Measurements from ENCODE around the gene KPNA5.
"Not testable (repeated sequence)": the region's sequence is repeated elsewhere in the genome, so short reads cannot be mapped to it uniquely, and the experiment has no call there.

Gene KPNA5

GRCh38 chr6:116680880-116681672 is at the start of gene KPNA5:
Gene KPNA5 (plus strand): TSS chr6:116681211. CDS start chr6:116681335, 124 bp downstream.
- intact Hi-C loops (cut with micrococcal nuclease) = no loop called here
- Mint-ChIP-seq H3K9me3 (no peaks in the 10 kb centered on the region), H3K4me1 (ENCODE audit: low read depth) (peaks cover 24% of the 10 kb centered on the region), H3K27ac (peak within 1 kb of the TSS; percentile 94), H3K27me3 (no peaks in the 10 kb centered on the region), H3K36me3 (ENCODE audit: low read depth) (peaks cover 27% of the 10 kb centered on the region), H3K4me3 (peak within 1 kb of the TSS; percentile 98)

- Mint-ChIP-seq H3K4me1 (ENCODE audit: low read depth) (peaks cover 19% of the 10 kb centered on the region), H3K27ac (no peak overlapping the region), H3K4me3 (no peak overlapping the region), H3K27me3 (no peaks in the 10 kb centered on the region), H3K36me3 (ENCODE audit: low read depth) (peaks cover 23% of the 10 kb centered on the region), H3K9me3 (peaks cover 8% of the 10 kb centered on the region)
- intact Hi-C loops (cut with micrococcal nuclease) = no loop called here
Measured at GRCh38 chr6:116631379-116631990, 49.5 kb upstream of the KPNA5 start.

DNA sequence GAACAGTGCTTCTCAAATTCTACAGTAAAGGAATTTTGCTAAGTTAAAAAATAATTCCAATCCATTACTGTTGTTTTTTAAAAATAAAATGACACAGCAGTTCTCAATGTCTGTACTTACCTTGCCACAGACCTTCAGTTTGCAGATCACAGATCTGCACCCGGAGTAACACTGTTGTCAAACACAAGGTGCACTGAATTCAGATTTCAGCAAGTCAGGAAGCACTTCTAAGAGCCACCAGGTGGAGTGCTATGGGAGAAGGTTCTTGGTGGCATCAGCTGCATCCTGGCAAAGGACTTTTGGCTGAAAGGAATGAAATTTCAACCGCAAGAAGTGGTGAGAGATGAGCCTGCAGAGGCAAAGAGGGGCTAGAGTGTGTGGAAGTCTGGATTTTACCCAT is 47.3 kb upstream of the KPNA5 start:
- H3K27me3 Mint-ChIP-seq = no peaks in the 10 kb centered on the region
- peaks cover 13% of the 10 kb centered on the region for H3K4me1 Mint-ChIP-seq (ENCODE audit: low read depth)
- intact Hi-C loops (cut with micrococcal nuclease) = no loop called here
- no peaks in the 10 kb centered on the region for H3K9me3 Mint-ChIP-seq
- H3K27ac Mint-ChIP-seq = no peak overlapping the region
- H3K36me3 Mint-ChIP-seq (ENCODE audit: low read depth) = peaks cover 37% of the 10 kb centered on the region
- no peak overlapping the region for H3K4me3 Mint-ChIP-seq

DNA sequence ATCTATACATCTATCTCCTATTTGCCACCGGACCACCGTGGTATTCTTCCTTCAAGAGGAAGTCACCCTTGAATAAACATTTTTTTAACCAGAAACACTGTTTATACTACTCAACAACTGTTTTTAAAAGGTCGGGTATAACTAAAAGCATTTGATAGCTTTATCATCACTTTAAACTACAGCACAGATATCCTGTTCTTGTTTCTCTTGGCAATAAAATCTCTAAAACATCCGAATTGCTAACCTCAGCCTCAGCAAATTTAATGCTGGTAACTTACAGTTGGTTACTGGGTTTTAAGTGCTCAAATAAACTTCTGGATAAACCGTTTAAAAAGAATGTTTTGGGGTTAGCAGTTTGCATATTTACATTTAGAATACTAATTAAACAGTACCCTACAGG is 32.9 kb upstream of the KPNA5 start:
- Mint-ChIP-seq H3K4me3 (no peak overlapping the region), H3K4me1 (ENCODE audit: low read depth) (no peaks in the 10 kb centered on the region), H3K27me3 (no peaks in the 10 kb centered on the region), H3K9me3 (no peaks in the 10 kb centered on the region), H3K27ac (no peak overlapping the region), H3K36me3 (ENCODE audit: low read depth) (peaks cover 75% of the 10 kb centered on the region)
- intact Hi-C loops (cut with micrococcal nuclease) = loop anchor here (5.0 kb wide), 1 partner anchor 381 kb away; no protein-coding TSS in a partner anchor

DNA sequence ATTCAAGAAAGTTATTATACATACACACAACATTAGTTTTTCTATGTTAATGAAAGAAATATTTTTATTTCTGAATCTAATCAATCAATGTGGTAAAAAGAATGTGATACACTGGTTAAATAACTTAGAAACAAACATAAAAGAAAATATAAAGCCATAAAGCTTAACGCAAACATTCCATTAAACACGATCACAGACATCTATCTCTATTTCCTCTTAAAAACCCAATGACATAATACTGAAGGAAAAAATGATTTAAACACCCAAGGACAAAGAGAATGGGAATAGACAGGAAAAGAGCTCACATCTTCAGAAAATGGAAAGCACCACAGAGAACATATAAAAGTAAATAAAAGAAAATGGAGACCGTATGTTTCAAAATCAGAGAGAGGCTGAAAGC is 31.9 kb upstream of the KPNA5 start:
- no peak overlapping the region for H3K27ac Mint-ChIP-seq
- intact Hi-C loops (cut with micrococcal nuclease) = loop anchor here (5.0 kb wide), 1 partner anchor 382 kb away; no protein-coding TSS in a partner anchor
- H3K9me3 Mint-ChIP-seq = no peaks in the 10 kb centered on the region
- H3K4me3 Mint-ChIP-seq = no peak overlapping the region
- H3K36me3 Mint-ChIP-seq (ENCODE audit: low read depth) = peaks cover 68% of the 10 kb centered on the region
- H3K4me1 Mint-ChIP-seq (ENCODE audit: low read depth) = no peaks in the 10 kb centered on the region
- no peaks in the 10 kb centered on the region for H3K27me3 Mint-ChIP-seq

GRCh38 chr6:116651916-116652315 is 29.1 kb upstream of the KPNA5 start:
- H3K36me3 Mint-ChIP-seq (ENCODE audit: low read depth) = peaks cover 66% of the 10 kb centered on the region

DNA sequence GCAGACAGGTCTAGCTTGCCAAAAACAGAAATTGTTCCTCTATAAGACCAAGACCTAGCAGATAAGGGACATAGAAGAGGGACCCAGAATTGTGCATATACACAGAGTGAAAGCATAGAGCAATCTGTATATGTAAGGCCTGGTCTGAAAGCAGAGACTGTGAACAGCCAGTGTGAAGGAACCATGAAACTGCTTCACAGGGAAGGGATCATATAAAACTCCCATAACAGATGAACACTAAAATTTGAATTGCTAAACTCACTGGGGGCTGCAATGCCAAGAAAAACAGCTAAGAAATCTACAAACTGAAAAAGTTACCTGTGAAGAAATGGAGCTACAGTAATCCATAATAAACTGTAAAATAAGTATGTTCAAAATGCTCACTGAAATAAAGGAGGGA is 19.4 kb upstream of the KPNA5 start:
- Mint-ChIP-seq H3K4me1 (ENCODE audit: low read depth) (peaks cover 49% of the 10 kb centered on the region), H3K36me3 (ENCODE audit: low read depth) (peaks cover 71% of the 10 kb centered on the region), H3K9me3 (no peaks in the 10 kb centered on the region), H3K27me3 (no peaks in the 10 kb centered on the region), H3K4me3 (no peak overlapping the region), H3K27ac (no peak overlapping the region)
- intact Hi-C loops (cut with micrococcal nuclease) = no loop called here

More at GRCh38 chr6:116651916-116652315, 29.1 kb upstream of the KPNA5 start:
- no peaks in the 10 kb centered on the region for H3K27me3 Mint-ChIP-seq
- no peak overlapping the region for H3K4me3 Mint-ChIP-seq
- intact Hi-C loops (cut with micrococcal nuclease) = loop anchor here (5.0 kb wide), 1 partner anchor 65 kb away; no protein-coding TSS in a partner anchor
- no peak overlapping the region for H3K27ac Mint-ChIP-seq
- no peaks in the 10 kb centered on the region for H3K9me3 Mint-ChIP-seq
- no peaks in the 10 kb centered on the region for H3K4me1 Mint-ChIP-seq (ENCODE audit: low read depth)

DNA sequence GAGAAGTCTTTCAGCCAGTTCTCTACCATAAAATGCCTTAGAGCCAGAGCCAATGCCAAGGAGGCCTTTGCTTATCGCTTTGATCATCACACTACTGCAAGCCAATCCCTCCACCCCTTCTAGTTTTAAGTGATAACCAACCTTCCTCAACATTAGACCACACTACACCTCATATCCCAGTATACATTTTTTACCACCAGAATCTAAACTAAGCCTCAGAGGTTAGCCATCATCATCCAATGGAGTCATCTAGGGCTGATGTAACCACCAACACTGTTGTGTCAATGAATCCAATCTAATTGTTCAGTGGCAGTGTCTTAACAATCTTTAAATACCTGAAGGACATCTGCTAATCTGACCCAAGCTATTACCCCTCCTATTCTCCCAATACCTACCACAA is 18.8 kb upstream of the KPNA5 start:
- H3K9me3 Mint-ChIP-seq = no peaks in the 10 kb centered on the region
- H3K4me3 Mint-ChIP-seq = no peak overlapping the region
- H3K27me3 Mint-ChIP-seq = no peaks in the 10 kb centered on the region
- no peak overlapping the region for H3K27ac Mint-ChIP-seq
- H3K4me1 Mint-ChIP-seq (ENCODE audit: low read depth) = peaks cover 55% of the 10 kb centered on the region
- intact Hi-C loops (cut with micrococcal nuclease) = no loop called here
- peaks cover 65% of the 10 kb centered on the region for H3K36me3 Mint-ChIP-seq (ENCODE audit: low read depth)

DNA sequence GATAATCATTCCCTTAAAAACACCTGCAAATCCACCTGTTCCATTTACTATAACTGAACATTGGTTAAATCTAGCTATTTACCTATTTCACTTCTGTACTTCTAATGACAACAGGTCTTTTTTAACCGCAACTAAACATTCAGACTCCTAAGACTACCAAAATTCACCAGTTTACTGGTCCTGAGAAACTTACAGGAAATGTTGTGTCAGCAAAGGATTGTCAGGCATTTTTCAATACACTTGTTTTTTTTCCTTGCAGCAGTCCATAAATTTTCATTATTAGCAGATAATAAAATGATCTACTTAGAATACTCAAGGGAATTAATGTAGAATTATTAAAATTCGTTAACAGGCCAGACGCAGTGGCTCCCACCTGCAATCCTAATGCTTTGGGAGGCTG is 17.7 kb upstream of the KPNA5 start:
- Mint-ChIP-seq H3K27ac (no peak overlapping the region), H3K9me3 (no peaks in the 10 kb centered on the region), H3K4me3 (no peak overlapping the region), H3K27me3 (no peaks in the 10 kb centered on the region), H3K4me1 (ENCODE audit: low read depth) (peaks cover 59% of the 10 kb centered on the region), H3K36me3 (ENCODE audit: low read depth) (peaks cover 59% of the 10 kb centered on the region)
- intact Hi-C loops (cut with micrococcal nuclease) = no loop called here

DNA sequence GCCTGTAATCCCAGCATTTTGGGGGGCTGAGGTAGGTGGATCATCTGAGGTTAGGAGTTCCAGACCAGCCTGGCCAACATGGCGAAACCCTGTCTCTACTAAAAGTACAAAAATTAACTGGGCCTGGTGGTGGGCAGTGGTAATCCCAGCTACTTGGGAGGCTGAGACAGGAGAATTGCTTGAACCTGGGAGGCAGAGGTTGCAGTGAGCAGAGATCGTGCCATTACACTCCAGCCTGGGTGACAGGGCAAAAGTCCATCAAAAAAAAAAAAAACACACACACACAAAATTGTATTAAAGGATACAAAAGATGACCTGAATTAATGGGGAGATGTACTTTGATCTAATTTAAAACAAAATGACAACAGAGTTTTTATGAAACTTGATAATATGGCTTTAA is 16.8 kb upstream of the KPNA5 start:
- intact Hi-C loops (cut with micrococcal nuclease); H3K27me3 Mint-ChIP-seq; H3K9me3 Mint-ChIP-seq; H3K4me3 Mint-ChIP-seq; H3K27ac Mint-ChIP-seq: not testable (repeated sequence)
- peaks cover 59% of the 10 kb centered on the region for H3K4me1 Mint-ChIP-seq (ENCODE audit: low read depth)
- H3K36me3 Mint-ChIP-seq (ENCODE audit: low read depth) = peaks cover 54% of the 10 kb centered on the region

- Mint-ChIP-seq H3K4me1 (ENCODE audit: low read depth) (peaks cover 53% of the 10 kb centered on the region), H3K36me3 (ENCODE audit: low read depth) (peaks cover 44% of the 10 kb centered on the region), H3K4me3 (no peak overlapping the region), H3K27ac (no peak overlapping the region), H3K9me3 (no peaks in the 10 kb centered on the region), H3K27me3 (no peaks in the 10 kb centered on the region)
- intact Hi-C loops (cut with micrococcal nuclease) = loop anchor here (5.0 kb wide), 2 partner anchors 93 to 413 kb away; partner anchors contain the start of genes RWDD1 and TSPYL4
Measured at GRCh38 chr6:116665464-116665863, 15.5 kb upstream of the KPNA5 start.

DNA sequence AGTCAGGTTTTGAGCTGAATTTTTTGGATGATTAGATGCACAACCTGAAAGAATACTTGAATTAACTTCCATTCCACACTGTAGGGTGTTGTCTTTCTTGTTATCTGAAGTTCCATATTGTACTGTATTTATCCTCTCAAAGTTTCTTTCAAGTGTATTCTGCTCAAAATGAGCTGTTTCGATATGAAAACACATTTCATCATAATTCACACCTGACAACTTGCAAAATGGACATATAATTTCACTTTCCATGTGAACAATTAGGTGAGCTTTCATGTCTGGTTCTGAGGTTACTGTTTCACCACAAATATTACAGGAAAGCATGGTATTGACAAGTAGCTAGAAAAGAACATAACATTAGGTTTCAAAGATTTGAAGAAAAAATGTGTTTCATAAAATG is 14.1 kb upstream of the KPNA5 start:
- Mint-ChIP-seq H3K27ac (no peak overlapping the region), H3K9me3 (no peaks in the 10 kb centered on the region), H3K4me3 (no peak overlapping the region), H3K36me3 (ENCODE audit: low read depth) (peaks cover 38% of the 10 kb centered on the region), H3K4me1 (ENCODE audit: low read depth) (peaks cover 46% of the 10 kb centered on the region), H3K27me3 (peaks cover 2% of the 10 kb centered on the region)
- intact Hi-C loops (cut with micrococcal nuclease) = loop anchor here (5.0 kb wide), 2 partner anchors 95 to 415 kb away; partner anchors contain the start of genes RWDD1 and TSPYL4

- Mint-ChIP-seq H3K27me3 (peaks cover 5% of the 10 kb centered on the region), H3K27ac (peak overlapping the region; percentile 92), H3K36me3 (ENCODE audit: low read depth) (peaks cover 31% of the 10 kb centered on the region), H3K4me3 (peak overlapping the region; percentile 90), H3K4me1 (ENCODE audit: low read depth) (peaks cover 39% of the 10 kb centered on the region), H3K9me3 (no peaks in the 10 kb centered on the region)
- intact Hi-C loops (cut with micrococcal nuclease) = loop anchor here (5.0 kb wide), 2 partner anchors 95 to 415 kb away; partner anchors contain the start of genes RWDD1 and TSPYL4
Measured at GRCh38 chr6:116667623-116668022, 13.4 kb upstream of the KPNA5 start.

- H3K27me3 Mint-ChIP-seq = peaks cover 5% of the 10 kb centered on the region
- peaks cover 9% of the 10 kb centered on the region for H3K36me3 Mint-ChIP-seq (ENCODE audit: low read depth)
- no peak overlapping the region for H3K27ac Mint-ChIP-seq
- H3K4me3 Mint-ChIP-seq = no peak overlapping the region
- intact Hi-C loops (cut with micrococcal nuclease) = no loop called here
- H3K9me3 Mint-ChIP-seq = no peaks in the 10 kb centered on the region
- peaks cover 3% of the 10 kb centered on the region for H3K4me1 Mint-ChIP-seq (ENCODE audit: low read depth)
Measured at GRCh38 chr6:116672306-116672705, 8.7 kb upstream of the KPNA5 start.

Measured in dendritic cell treated with granulocyte-macrophage colony-stimulating factor and Interleukin-4, amounts not matched to agents 40 ng/mL and 50 ng/mL, for 4 days (primary cell).